GM06990 (cell line): Measurements from ENCODE around the gene TENM4.

ENCODE experiments used
- DNase-seq: peaks from one replicate; pipeline ENCODE4 v3.0.0-alpha.2; 2011; ENCODE audit not compliant: insufficient read length; ENCODE audit errors: extremely low read depth
- H3K27me3 ChIP-seq: replicated peaks from 2 replicates; pipeline ENCODE4 v1.6.0; 2011; ENCODE audit warnings: low read length; ENCODE audit not compliant: control insufficient read depth, insufficient read depth
- H3K36me3 ChIP-seq: 2 replicates; pipeline ENCODE4 v1.5.1; 2011; ENCODE audit warnings: low read length; ENCODE audit not compliant: control insufficient read depth, insufficient read depth
- H3K4me3 ChIP-seq: replicated peaks from 2 replicates; pipeline ENCODE4 v1.5.1; 2011; ENCODE audit warnings: low read depth, mild to moderate bottlenecking, control low read depth, low read length
- TF ChIP-seq, protein P1 (sequence below): IDR thresholded peaks from 2 replicates; pipeline ENCODE4 v1.5.1; 2011; ENCODE audit warnings: low read length, control low read depth, mild to moderate bottlenecking, inconsistent platforms; ENCODE audit not compliant: insufficient read depth, poor library complexity, severe bottlenecking

TENM4 gene

DNA sequence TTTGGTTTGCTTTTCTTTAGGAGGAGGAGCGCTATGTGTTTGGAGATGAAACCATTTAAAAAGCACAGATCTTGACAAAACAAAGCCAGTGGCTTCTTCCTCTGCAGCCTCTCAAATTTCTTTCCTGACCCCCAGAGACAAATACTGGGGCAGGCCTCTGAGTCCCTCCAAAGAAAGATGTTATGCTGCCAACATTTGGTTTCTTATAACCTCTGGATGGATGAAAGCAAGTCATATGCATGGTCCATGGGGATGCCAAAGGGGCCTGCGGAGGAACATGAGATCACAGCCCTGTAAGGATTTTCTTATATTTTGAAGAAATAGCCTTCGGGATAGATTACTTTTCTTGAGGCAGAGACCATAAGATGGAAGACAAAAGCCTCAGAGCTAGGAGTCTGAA, 179.1 kb downstream of the TENM4 start:
- Histone ChIP-seq H3K36me3 (no peaks in the 10 kb centered on the region), H3K4me3 (no peak overlapping the region), H3K27me3 (no peaks in the 10 kb centered on the region)
- DNase-seq = no peak
- TF ChIP-seq, protein P1, sequence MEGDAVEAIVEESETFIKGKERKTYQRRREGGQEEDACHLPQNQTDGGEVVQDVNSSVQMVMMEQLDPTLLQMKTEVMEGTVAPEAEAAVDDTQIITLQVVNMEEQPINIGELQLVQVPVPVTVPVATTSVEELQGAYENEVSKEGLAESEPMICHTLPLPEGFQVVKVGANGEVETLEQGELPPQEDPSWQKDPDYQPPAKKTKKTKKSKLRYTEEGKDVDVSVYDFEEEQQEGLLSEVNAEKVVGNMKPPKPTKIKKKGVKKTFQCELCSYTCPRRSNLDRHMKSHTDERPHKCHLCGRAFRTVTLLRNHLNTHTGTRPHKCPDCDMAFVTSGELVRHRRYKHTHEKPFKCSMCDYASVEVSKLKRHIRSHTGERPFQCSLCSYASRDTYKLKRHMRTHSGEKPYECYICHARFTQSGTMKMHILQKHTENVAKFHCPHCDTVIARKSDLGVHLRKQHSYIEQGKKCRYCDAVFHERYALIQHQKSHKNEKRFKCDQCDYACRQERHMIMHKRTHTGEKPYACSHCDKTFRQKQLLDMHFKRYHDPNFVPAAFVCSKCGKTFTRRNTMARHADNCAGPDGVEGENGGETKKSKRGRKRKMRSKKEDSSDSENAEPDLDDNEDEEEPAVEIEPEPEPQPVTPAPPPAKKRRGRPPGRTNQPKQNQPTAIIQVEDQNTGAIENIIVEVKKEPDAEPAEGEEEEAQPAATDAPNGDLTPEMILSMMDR = no peak

GRCh38 chr11:79259800-79260199, 181.0 kb downstream of the TENM4 start:
- H3K27me3 ChIP-seq = 0 out of 2 replicates have a peak, but pooled peaks cover 1% of the 10 kb centered on the region
- no peak overlapping the region for H3K4me3 ChIP-seq
- no peak for DNase-seq
- no peaks in the 10 kb centered on the region for H3K36me3 ChIP-seq
- TF ChIP-seq, protein P1 = no peak

GRCh38 chr11:79258576-79258975, 182.3 kb downstream of the TENM4 start:
- no peaks in the 10 kb centered on the region for H3K36me3 ChIP-seq
- no peak overlapping the region for H3K4me3 ChIP-seq
- TF ChIP-seq, protein P1 = no peak
- DNase-seq = no peak
- 0 out of 2 replicates have a peak, but pooled peaks cover 1% of the 10 kb centered on the region for H3K27me3 ChIP-seq

DNA sequence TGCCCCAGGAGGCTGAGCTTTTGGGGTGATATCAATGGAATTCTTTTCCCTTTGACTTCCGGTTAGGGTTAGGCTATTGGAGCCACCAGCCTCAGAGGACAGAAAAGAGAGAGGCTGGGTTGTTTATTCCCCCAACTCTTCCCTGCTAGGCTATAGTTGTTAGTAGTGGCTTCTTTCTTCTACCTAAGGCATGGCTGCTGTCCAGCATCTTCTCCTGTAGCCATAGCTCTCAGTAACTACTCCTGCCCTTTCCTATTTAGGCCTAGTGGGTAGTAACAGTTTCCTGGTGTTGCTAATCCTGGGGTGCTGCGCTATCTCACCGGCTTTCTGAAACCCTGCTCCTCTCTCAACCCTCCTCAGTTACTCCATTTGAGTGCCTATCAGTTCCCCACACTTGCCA, 184.9 kb downstream of the TENM4 start:
- H3K27me3 ChIP-seq = 0 out of 2 replicates have a peak, but pooled peaks cover 1% of the 10 kb centered on the region
- no peak overlapping the region for H3K4me3 ChIP-seq

GRCh38 chr11:79253280-79253679, 187.6 kb downstream of the TENM4 start:
- DNase-seq = no peak
- TF ChIP-seq, protein P1 = no peak
- Histone ChIP-seq H3K4me3 (no peak overlapping the region), H3K36me3 (no peaks in the 10 kb centered on the region), H3K27me3 (0 out of 2 replicates have a peak, but pooled peaks cover 1% of the 10 kb centered on the region)

More for the DNA sequence above, 184.9 kb downstream of the TENM4 start:
- DNase-seq = no peak
- TF ChIP-seq, protein P1 = no peak
- no peaks in the 10 kb centered on the region for H3K36me3 ChIP-seq
